Epithelial cell of prostate (primary cell): Measurements from ENCODE around the gene ASCC3.
"Not testable (repeated sequence)": the region's sequence is repeated elsewhere in the genome, so short reads cannot be mapped to it uniquely, and the experiment has no call there.

Experiments used
- DNase-seq: peaks from one replicate; pipeline ENCODE4 v3.0.0-alpha.2; 2011; ENCODE audit warnings: low read depth, low spot score
- H3K27ac ChIP-seq: fragments of 450-650 bp; 2 replicates; pipeline ENCODE4 v1.5.1; 2017; ENCODE audit warnings: mild to moderate bottlenecking

The ASCC3 gene

DNA sequence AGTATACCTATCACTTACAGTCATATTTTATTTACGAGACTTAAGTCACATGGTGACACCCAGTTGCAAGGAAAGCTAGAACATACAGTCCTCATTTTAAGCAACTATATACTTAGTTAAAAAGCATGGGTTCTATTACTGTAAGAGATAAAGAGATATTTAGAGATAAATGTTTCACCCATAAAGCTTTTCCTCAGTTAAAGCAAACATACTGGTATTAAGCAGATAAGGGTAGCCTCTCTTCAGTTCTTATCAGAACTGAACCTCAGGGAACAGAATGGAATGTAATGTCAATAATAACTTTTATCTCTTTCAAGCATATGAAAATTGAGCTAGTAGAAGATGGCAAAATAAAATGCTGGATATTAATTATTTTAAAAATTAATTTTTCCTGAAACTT is 9.9 kb upstream of the ASCC3 start:
- DNase-seq: no peak

DNA sequence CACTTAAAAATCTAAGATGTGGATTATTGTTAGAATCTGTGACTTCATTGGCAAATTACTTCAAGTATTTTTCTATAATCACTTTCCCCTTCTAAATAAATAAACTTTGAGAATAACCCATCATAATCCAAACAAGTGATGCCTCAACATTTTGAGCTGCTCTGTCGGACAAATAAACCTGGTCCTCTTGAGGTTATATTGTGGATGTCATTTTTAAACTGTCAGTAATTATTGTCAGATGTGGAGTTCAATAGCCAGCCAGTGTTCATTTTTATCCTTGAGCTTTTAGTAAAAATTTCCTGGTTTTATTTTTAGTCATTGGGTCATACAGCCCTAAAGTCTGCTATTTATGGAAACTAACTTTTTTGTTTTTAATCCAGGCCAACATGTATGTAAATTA is 9.5 kb upstream of the ASCC3 start:
- not testable (repeated sequence) for H3K27ac ChIP-seq, DNase-seq

More for the DNA sequence above, 9.9 kb upstream of the ASCC3 start:
- H3K27ac ChIP-seq: no peak overlapping the region

DNA sequence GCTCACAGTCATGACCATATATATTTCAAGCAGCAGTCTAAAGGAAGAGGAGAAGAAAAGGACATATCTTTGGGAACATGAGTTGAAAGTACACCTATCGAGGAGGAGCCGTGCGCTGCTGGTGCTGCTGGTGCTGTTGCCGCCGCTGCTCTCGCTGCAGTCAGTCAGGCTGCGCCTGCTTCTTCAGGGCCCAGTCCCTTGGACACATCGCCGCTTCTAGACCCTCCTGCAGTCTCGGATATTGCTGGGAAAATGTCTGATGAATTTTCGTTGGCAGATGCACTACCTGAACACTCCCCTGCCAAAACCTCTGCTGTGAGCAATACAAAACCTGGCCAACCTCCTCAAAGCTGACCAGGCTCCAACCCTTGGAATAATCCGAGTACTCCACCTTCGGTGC is 8.2 kb upstream of the ASCC3 start:
- no peak overlapping the region for H3K27ac ChIP-seq
- no peak for DNase-seq

DNA sequence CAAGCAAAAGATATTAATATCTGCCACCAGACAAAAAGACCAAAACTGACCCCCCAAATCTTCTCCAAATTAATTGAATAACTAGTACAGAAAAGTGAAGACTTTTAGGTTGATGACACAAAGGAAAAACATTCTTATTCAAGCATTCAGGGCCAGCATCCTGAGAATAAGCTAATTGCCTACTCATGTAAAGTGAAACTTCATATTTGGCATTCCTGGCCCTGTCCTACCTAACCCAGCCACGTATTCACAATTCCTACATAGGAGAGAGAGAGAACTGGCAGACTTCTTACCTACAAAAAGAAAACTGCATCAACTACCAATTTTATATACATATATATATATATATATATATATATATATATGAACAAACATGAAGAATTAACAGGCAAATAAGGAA is 4.9 kb upstream of the ASCC3 start:
- DNase-seq: no peak
- H3K27ac ChIP-seq: no peak overlapping the region

DNA sequence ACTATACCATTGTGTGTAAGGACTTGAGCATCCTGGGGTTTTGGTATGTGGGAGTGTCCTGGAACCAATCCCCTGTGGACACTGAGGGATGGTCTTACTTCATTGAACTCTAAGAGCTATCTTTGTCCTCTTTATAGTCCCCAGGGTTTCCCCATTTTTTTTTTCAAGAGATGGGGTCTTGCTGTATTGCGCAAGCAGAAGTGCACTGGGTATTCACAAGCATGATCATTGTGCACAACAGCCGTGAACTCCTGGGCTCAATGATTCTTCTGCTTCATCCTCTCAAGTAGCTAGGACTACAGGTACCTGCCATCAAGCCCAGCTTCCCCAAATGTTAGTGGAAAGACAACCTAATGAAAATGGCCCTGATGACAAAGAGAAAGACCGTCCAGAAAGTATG is 2.2 kb upstream of the ASCC3 start:
- DNase-seq: no peak
- H3K27ac ChIP-seq: no peak overlapping the region

DNA sequence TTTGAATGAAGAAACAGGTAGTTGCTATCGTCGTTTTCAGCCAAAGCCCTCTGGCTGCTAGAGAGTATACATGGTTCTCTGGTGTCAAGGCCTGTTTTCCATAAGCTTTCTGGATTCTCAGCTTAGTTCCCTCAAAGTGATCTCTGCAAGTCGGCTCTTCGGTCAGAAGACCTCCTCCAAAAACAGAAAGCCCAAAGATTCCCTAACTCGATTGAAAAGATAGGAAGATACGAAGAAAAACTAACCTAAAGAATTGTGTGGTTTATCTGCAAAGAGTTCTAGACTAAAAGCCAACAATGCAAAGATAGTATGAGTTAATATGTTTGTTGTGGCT is 545 bp upstream of the ASCC3 start:
- H3K27ac ChIP-seq: peak overlapping the region; percentile 85
- no peak for DNase-seq

DNA sequence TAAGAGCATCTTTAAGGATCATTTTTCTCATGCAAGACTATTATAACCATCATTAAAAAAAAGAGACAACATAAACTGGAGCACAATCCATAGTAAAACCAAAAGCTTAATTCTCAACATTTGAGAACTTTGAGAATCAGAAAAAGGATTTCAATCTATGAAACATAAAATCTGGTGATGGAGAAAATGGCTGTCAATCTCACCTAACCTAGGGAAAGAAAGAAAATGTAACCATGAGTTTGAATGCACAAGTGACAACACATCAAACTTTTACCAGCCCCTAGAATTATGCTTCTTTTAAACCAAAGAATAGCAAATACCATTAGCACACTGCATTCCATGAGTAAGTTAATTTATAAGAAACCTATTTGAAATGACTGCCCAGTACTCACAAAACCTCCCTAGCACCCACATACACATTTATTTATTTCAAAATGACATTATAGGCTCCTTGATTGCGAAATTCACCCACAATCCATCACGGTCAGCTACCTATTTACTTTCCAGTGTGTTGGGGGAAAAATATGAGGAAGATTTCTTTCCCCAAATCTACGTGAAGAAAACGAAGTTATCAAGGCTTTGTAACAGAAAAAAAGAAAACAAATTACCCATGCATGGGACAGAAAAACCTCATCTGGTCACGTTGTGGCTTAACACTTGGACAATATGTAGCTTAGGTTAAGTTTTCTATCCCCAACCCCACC is 828 bp downstream of the ASCC3 start:
- peak overlapping the region; percentile 85 for H3K27ac ChIP-seq
- DNase-seq: no peak

DNA sequence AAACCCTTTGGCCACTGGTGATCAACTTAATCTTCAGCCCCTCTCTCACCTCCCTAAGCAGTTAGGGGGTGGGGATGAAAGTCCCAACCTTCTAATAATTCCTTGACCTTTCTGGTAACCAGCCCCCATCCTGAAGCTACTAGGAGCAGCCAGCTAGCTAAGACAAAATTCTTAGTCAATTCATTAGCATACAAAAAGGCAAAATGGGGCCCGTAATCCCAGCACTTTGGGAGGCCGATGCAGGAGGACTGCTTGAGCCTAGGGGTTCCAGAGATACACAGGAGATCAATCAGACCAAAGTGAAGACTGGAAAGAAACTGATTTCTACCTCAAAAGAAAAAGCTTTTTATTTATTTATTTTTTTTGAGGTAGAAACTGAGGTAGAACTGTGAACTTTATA is 1.8 kb downstream of the ASCC3 start:
- DNase-seq: no peak
- H3K27ac ChIP-seq: no peak overlapping the region

DNA sequence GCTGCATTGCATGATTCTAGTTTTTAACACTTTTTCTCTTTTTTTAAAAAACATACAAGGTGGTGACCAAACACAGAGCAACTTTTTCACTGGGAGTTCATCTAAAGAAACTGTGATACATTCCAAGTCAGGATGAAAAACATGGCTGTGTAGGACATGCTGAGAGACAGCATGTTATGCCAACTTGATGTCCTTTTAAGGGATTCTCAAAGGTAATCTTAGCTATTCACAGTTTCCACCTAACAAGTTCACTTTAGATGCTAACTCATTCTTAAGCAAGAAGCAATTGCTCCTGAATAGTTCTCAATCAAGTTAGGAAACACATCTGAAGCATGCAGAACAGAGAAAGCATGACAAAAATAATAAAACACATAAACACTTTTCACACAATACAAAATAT is 3.3 kb downstream of the ASCC3 start:
- H3K27ac ChIP-seq: no peak overlapping the region
- no peak for DNase-seq

DNA sequence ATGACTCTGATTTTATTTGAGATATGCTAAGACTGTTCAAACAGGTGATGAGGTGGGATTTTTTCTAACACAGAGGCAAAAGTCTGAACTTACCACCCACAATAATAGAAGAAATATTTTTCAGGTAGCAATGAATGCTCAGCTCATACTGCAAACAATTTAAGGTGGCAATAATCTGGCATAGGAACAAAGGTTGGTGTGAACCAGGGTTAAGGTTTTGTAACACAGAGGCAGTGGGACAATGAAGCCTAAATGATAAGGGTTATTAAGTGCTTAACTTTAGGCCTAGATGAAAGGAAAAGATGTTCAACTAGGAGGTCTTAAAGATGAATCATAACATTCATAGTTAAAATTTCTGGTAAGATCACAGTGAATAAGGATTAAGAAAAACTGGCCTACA is 4.9 kb downstream of the ASCC3 start:
- no peak for DNase-seq
- H3K27ac ChIP-seq: no peak overlapping the region

DNA sequence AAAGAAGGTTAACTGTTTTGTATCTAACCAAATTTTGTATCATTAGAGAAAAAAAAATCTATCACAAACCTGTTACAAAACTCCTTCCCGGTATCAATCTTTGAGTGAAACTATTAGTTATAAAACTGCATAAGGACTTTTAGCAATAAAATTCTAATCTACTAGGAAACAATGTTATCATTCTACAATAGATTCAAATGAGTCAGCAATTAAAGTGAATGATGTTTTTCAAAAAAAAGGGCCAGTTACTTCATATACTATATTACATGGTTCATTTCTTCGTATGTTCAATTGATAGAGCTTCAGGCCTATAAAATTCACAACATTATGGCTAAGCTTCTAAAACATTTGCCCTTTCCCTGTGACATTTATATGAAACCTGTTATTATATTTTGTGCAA is 15.6 kb downstream of the ASCC3 start:
- no peak overlapping the region for H3K27ac ChIP-seq
- DNase-seq: no peak

DNA sequence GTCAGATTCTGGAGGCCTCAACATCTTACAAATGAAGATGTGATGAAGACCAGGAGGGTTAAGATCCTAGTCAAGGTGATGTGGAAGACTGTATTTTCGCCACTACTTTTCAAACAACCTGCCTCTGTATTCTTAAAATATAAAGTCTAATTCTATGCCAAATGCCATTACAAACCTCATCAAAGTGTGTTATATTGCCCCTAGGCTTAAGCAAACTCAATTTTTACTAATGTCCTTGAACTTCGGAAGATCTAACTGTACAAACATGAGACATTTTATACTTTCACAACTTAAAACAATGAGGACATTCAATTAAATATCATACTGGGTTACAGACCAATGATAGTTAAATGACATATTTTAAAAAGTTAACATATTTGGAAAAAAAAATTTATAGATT is 19.1 kb downstream of the ASCC3 start:
- DNase-seq: no peak
- H3K27ac ChIP-seq: no peak overlapping the region

DNA sequence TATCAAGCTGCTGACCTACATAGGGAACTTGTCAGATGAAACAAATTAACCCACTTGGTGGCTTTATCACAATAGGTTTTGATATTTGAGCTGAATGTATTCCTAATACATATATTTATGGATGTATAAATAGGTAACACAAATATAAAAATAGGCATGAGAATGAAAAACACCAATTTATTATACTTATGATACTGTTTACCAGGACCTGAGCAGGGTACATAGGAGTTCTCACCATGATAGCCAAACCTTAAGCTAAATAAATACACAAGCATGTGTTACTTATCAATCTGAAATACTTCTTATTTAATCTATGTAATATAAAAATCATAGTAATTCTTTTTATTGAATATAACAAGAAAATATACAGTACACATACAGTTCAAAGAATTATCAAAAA is 25.0 kb downstream of the ASCC3 start:
- DNase-seq: no peak

DNA sequence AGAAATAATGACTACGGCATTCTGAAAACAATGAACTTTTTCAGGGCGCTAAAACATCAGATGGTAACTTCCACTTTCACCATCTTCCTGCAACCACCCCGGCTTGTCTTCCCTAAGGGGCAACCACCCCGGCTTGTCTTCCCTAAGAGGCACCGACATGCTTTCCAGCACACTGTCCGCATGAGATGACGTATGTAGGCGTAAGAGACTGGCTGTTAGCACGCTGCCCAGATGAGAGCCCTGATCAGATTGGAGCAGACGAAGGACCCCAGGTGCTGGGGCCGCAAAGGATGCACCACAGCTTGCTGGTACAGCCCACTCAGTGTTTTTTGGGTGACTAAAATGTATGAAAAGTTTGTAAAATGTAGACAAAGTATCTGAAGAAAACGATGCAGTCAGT is 29.3 kb downstream of the ASCC3 start:
- no peak overlapping the region for H3K27ac ChIP-seq

More for the DNA sequence above, 25.0 kb downstream of the ASCC3 start:
- no peak overlapping the region for H3K27ac ChIP-seq

DNA sequence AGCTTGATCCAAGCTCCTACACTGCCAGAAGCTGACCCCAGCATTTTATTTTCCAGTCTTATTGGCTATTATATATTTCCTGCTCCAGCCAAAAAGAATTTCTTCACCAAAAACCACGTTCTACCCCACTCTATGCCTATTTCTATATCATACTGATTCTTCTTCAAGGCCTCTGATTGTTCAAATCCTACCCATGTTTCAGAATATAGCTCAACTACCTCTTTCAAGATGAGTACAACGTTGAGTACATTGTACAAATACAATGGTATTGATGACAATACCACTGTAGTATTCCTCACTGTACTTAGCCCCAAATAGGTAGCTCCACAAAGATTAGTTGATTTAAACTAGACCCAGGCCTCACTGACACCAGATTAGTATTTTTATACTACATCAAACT is 31.0 kb downstream of the ASCC3 start:
- DNase-seq: no peak
- no peak overlapping the region for H3K27ac ChIP-seq

More for the DNA sequence above, 29.3 kb downstream of the ASCC3 start:
- DNase-seq: no peak

DNA sequence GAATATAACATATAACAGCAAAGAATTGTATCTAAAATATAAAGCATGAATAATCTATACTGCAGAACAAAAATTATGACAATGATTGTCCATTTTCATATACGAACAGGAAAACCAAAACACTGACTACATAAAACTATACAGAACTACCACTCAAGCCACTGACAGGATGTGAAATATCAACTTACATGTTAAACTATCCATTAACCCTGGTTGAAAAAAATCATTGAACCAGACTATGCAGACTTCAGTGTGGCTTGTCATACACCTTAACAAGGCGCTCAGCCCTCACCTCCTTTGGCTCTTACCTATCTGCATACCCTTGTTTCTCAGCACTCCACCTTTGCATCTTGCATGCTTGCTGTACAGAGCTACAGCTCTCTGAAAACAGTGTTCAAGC is 34.9 kb downstream of the ASCC3 start:
- no peak for DNase-seq

DNA sequence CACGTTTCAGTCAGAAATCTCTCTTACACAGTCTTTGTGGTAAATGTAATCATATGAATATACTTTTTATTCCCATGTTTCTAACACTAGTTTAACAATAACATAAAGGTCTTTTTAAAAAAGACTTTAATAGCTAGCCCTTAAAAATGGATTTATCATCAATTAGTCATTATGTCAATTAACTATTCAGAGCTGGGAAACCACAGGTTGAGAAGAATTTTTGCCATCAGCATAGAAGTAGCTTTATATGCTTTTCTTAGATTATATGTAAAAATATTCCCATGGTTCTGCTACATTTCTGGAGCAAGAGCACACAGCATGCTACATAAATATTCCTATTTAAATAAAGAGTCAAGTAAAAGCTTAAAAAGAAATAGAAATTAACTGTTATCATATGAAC is 35.5 kb downstream of the ASCC3 start:
- H3K27ac ChIP-seq: no peak overlapping the region
- no peak for DNase-seq

More for the DNA sequence above, 34.9 kb downstream of the ASCC3 start:
- H3K27ac ChIP-seq: no peak overlapping the region

DNA sequence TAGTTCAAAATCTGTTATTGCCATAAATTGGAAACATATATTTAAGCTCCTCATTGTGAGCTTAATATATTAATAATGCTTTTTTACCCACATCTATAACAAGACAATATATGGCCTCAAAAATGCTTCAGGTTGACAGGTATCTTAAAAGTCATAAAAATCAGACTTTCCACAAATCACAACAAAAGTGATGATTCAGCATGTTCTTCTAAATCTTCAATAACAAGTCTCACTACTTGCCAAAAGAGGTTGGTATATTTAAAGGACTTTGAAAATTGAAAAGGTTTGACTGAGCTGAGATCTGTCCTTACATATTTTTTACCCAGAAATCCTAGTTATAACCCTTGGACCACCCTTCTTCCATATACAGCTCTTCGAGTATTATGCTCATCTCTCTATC is 41.7 kb downstream of the ASCC3 start:
- no peak for DNase-seq
- H3K27ac ChIP-seq: no peak overlapping the region

DNA sequence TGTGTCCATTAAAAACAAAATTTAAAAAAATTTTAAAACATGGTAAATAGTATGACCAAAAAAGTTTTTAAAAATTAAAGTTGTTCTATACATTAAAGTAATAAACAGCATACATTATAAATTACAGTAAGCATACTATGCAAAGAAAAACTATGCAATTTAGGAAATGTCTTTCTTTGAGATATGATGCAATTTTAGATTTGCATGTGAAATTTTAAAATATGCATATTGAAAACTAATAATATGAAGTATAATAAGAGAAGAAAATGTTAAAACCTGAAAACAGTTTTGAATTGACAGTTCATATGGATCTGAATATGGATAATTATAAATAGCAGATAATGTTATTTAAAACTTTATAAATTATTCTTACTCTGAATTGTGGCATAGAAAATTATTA is 43.1 kb downstream of the ASCC3 start:
- H3K27ac ChIP-seq: no peak overlapping the region
- no peak for DNase-seq

DNA sequence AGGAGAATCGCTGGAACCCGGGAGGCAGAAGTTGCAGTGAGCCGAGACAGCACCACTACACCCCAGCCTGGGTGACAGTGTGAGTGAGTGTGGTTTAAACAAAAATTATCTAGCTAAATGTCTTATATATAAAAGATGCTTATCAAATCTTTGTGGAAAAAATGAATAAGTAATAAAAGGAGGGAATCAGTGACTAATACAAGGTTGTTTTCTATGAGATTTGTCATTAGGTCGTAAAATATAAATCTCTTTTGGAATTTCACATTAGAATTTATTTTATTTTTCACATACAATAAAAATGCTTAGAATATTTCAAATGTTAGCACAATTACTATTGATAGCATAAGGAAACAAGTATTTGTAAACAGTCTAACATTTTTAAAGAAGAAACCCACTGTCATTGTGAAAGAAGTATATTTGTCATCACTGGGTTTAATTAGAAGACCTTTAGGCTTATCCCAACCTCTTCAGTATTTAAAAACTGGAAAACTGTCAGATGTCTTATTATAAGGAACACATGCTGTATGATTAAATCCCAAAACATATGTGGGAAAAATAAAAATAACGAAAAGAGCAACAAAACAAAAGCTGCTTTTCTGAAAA is 47.1 kb downstream of the ASCC3 start:
- no peak for DNase-seq
- no peak overlapping the region for H3K27ac ChIP-seq

DNA sequence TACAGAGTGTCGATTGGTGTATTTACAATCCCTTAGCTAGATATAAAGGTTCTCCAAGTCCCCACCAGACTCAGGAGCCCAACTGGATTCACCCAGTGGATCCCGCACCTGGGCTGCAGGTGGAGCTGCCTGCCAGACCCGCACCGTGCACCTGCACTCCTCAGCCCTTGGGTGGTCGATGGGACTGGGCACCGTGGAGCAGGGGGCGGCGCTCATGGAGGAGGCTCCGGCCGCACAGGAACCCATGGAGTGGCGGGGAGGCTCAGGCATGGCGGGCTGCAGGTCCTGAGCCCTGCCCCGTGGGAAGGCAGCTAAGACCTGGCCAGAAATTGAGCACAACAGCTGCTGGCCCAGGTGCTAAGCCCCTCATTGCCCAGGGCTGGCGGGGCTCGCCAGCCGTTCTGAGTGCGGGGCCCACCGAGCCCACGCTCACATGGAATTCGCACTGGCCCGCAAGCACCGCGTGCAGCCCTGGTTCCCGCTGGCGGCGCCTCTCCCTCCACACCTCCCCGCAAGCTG is 52.0 kb downstream of the ASCC3 start:
- H3K27ac ChIP-seq, DNase-seq: not testable (repeated sequence)

DNA sequence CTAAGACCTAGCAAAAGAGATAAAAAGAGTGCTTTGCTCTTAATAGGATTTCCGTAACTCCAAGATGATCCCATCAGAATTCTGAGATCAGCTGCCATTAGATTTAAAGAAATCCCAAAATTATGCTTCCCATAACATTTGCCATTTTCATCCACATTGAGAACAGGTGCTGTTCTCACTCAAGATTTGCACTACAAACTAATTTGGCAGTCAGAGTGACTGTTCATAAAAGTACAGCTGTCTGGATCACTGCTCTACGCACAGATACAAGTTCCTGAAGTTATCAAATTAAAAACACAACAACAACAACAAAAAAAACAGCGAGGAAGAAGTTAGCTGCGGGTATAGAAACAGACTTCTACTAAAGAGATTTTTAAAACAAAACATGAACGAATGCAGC is 58.1 kb downstream of the ASCC3 start:
- H3K27ac ChIP-seq: no peak overlapping the region
- no peak for DNase-seq
